ENCODE data around the gene CES3. TPM values are rescaled to one million over a fixed set of nuclear protein-coding genes. Genes with fewer than 3 reads are reported as not detected.

CES3 gene
- total RNA-seq, 4 donors from 2014 or later, result 0.16 to 3.1 (median 1.9) TPM

DNA sequence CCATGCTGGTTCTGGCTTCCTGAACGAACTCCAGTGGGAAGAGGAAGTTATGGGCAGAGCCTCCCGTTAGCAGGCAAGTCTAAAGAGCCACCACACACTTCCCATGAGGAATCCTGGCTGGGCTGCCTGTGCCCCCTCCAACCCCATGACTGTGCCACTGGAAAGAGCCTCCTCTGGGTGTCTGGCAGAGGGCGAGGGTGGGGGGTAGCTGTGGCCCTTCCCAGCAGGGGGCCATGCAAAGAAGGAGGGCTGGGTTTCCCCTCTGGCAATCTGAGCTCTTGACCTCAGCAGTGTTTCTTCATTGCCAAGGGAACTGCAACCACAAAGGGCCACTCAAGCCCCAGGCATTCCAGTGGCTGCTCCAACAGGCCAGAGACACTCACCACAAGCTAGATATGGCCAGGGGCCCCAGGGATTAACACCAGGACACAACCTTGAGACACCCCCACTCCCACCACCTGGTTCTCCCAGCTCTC lies 34.1 kb upstream of the CES3 start:
- TF ChIP-seq, protein P1, sequence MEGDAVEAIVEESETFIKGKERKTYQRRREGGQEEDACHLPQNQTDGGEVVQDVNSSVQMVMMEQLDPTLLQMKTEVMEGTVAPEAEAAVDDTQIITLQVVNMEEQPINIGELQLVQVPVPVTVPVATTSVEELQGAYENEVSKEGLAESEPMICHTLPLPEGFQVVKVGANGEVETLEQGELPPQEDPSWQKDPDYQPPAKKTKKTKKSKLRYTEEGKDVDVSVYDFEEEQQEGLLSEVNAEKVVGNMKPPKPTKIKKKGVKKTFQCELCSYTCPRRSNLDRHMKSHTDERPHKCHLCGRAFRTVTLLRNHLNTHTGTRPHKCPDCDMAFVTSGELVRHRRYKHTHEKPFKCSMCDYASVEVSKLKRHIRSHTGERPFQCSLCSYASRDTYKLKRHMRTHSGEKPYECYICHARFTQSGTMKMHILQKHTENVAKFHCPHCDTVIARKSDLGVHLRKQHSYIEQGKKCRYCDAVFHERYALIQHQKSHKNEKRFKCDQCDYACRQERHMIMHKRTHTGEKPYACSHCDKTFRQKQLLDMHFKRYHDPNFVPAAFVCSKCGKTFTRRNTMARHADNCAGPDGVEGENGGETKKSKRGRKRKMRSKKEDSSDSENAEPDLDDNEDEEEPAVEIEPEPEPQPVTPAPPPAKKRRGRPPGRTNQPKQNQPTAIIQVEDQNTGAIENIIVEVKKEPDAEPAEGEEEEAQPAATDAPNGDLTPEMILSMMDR (IDR thresholded peaks at IDR 0.05; ENCODE audit: low read depth), result no peak

GRCh38 chr16:66927918-66928649 lies 33.0 kb upstream of the CES3 start:
- TF ChIP-seq, protein P1 (IDR thresholded peaks at IDR 0.05; ENCODE audit: low read depth), result no peak

DNA sequence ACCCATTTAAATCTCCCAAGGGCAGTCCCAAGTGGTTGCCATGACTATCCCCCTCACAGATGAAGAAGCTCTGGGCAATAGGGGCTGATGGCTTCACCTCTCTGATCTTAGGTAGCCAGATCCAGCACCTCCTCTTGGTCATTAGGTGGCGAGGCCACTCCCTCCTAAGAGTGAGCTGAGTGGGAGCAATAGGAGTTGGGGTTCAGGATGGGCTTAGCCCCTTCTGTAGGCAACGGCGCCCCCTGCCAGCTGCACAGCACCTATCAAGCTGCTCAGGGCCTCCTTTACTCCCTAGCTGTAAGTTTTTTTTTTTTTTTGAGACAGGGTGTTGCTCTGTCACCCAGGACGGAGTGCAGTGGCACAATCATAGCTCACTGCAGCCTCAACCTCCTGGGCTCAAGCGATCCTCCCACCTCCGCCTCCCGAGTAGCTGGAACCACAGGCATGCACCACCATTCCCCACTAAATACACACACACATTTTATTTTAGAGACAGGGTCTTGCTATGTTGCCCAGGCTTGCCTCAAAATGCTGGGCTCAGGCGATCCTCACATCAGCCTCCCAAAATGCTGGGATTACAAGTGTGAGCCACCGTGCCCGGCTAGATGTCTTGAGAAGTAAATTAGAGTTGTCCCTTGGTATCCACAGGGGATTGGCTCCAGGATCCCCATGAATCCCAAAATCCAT lies 32.2 kb upstream of the CES3 start:
- TF ChIP-seq, protein P1 (IDR thresholded peaks at IDR 0.05; ENCODE audit: low read depth), result no peak

GRCh38 chr16:66930189-66930588 lies 30.9 kb upstream of the CES3 start:
- TF ChIP-seq, protein P1 (IDR thresholded peaks at IDR 0.05; ENCODE audit: low read depth), result no peak

DNA sequence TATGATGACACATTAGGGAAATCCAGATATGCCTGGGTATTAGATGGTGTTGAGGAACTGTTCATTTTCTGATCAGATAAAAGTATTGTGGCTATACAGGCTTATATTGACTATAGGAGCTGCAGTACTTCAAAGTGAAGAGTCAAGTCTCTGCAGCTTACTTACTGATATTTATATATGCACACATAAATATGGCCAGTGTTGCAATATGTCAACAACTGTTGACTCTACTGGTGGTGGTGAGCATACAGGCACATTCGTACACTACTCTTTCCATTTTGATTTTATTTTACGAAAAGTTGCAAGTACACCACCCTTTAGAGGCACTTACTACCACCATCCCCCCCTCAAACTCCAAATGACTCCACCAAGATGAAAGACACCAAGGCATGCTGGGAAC lies 29.4 kb upstream of the CES3 start:
- TF ChIP-seq, protein P1 (IDR thresholded peaks at IDR 0.05; ENCODE audit: low read depth), result no peak

DNA sequence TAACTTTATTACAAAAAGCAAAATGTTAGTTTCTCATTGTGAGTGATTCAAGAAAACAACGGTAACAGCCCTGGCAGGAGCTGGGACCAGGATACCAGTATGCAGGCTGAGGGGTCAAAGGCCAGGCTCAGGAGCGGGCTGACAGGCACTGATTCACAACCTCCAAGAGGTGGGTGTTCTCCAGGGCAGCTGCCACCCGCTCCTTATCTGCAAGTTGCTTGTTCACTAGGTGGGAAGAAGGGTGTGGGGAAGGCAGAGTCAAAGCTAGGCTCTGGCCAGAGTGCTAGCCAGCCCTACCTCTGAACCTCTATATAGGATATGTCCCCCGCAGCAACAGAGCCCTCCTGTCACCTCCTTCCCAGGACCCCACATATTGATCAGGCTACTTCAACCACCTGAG lies 29.0 kb upstream of the CES3 start:
- TF ChIP-seq, protein P1 (IDR thresholded peaks at IDR 0.05; ENCODE audit: low read depth), result no peak

DNA sequence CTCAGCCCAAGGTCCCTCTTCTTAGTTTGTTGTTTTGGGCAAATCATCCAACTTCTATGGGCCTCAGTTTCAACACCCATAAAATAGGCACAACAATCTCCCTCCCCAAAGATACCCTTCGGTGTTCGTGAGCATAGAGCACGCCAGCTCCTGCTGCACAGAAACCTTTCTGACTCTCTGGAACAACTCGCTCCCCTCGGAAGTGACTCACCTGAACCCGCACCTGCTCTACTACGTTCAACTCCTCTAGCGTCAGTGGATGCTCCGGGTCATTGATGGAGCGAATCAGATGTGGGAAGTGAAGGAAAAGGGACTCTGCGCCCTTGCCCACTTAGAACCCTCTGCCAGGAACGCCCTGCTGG lies 27.3 kb upstream of the CES3 start:
- TF ChIP-seq, protein P1 (IDR thresholded peaks at IDR 0.05; ENCODE audit: low read depth), result no peak

All from subcutaneous adipose tissue (tissue), 4 donors.